ENCODE results near the gene KCNG4.

KCNG4 gene

GRCh38 chr16:84262031-84262430 lies 22.2 kb upstream of the KCNG4 start:
- DNase-seq, result no peak

GRCh38 chr16:84260766-84261554 lies 21.1 kb upstream of the KCNG4 start:
- no peak for DNase-seq

GRCh38 chr16:84259691-84260090 lies 19.9 kb upstream of the KCNG4 start:
- DNase-seq, result no peak

- no peak for DNase-seq
These were observed 18.5 kb upstream of the KCNG4 start for GRCh38 chr16:84258266-84258665.

- no peak for DNase-seq
These were observed 15.4 kb upstream of the KCNG4 start for GRCh38 chr16:84255050-84255810.

GRCh38 chr16:84254062-84254461 lies 14.2 kb upstream of the KCNG4 start:
- DNase-seq, result no peak

- no peak for DNase-seq
These were observed 13.4 kb upstream of the KCNG4 start for GRCh38 chr16:84253173-84253572.

- no peak for DNase-seq
These were observed 12.4 kb upstream of the KCNG4 start for GRCh38 chr16:84252184-84252583.

- DNase-seq, result no peak
These were observed 8.0 kb upstream of the KCNG4 start for GRCh38 chr16:84247844-84248243.

GRCh38 chr16:84247331-84247730 lies 7.5 kb upstream of the KCNG4 start:
- no peak for DNase-seq

- DNase-seq, result no peak
These were observed 6.9 kb upstream of the KCNG4 start for GRCh38 chr16:84246679-84247077.

- no peak for DNase-seq
These were observed 6.3 kb upstream of the KCNG4 start for GRCh38 chr16:84245956-84246678.

- DNase-seq, result no peak
These were observed 4.9 kb upstream of the KCNG4 start for GRCh38 chr16:84244728-84245127.

GRCh38 chr16:84243732-84244131 lies 3.9 kb upstream of the KCNG4 start:
- no peak for DNase-seq

- DNase-seq, result no peak
These were observed 3.0 kb upstream of the KCNG4 start for GRCh38 chr16:84242839-84243238.

GRCh38 chr16:84241778-84242177 lies 2.0 kb upstream of the KCNG4 start:
- no peak for DNase-seq

- no peak for DNase-seq
These were observed 643 bp upstream of the KCNG4 start for GRCh38 chr16:84240455-84240854.

GRCh38 chr16:84239141-84239769 lies 557 bp downstream of the KCNG4 start:
- DNase-seq, result no peak

GRCh38 chr16:84237994-84238750 lies 1.6 kb downstream of the KCNG4 start:
- DNase-seq, result no peak

- DNase-seq, result no peak
These were observed 3.1 kb downstream of the KCNG4 start for GRCh38 chr16:84236671-84237070.

- DNase-seq, result no peak
These were observed 5.2 kb downstream of the KCNG4 start for GRCh38 chr16:84234321-84235241.

All from CD4-positive, alpha-beta T cell treated with Interleukin-17A for 1 hour (primary cell).